ENCODE data around the gene PPP1R12A. TPM values are rescaled to one million over a fixed set of nuclear protein-coding genes. Genes with fewer than 3 reads are reported as not detected.

Gene PPP1R12A
- total RNA-seq, 2 experiments from 2014 or later: 65.6 to 76.4 TPM

- H3K4me3 ChIP-seq (ENCODE audit: low read length): no peak overlapping the region
- H3K9me3 Mint-ChIP-seq: no peaks in the 10 kb centered on the region
- intact Hi-C loops (cut with DNase I, micrococcal nuclease): no loop called here
- no peak for DNase-seq
- no peak overlapping the region for H3K27ac Mint-ChIP-seq
- no peaks in the 10 kb centered on the region for H3K9me3 ChIP-seq (ENCODE audit: control insufficient read depth in 1 of 2, insufficient read depth in 1 of 2, low read length in 2 of 2)
- no peaks in the 10 kb centered on the region for H3K27me3 ChIP-seq (ENCODE audit: control insufficient read depth in 1 of 2, insufficient read depth in 2 of 2, low read length in 2 of 2)
- H3K4me1 Mint-ChIP-seq (ENCODE audit: low read depth): no peaks in the 10 kb centered on the region
- H3K36me3 Mint-ChIP-seq (ENCODE audit: low read depth): no peaks in the 10 kb centered on the region
- H3K36me3 ChIP-seq (ENCODE audit: insufficient read depth, low read length): no peaks in the 10 kb centered on the region
- H3K27ac ChIP-seq (ENCODE audit: low read depth in 1 of 2, low read length in 2 of 2): no peak overlapping the region
- POLR2A ChIA-PET: no interaction called here
- H3K4me1 ChIP-seq (ENCODE audit: insufficient read depth, low read length): no peaks in the 10 kb centered on the region
- TF ChIP-seq CTCF (IDR thresholded peaks at IDR 0.05): no peak
- peaks cover 29% of the 10 kb centered on the region for H3K27me3 Mint-ChIP-seq
- H3K4me3 Mint-ChIP-seq: no peak overlapping the region
- ATAC-seq (ENCODE audit: poor library complexity): no peak
- CTCF ChIA-PET: no interaction called here
Observed at GRCh38 chr12:79961411-79961810, 26.5 kb upstream of the PPP1R12A start.

- Mint-ChIP-seq H3K36me3 (ENCODE audit: low read depth) (no peaks in the 10 kb centered on the region), H3K27ac (no peak overlapping the region), H3K27me3 (peaks cover 33% of the 10 kb centered on the region), H3K9me3 (peaks cover 6% of the 10 kb centered on the region), H3K4me1 (ENCODE audit: low read depth) (no peaks in the 10 kb centered on the region), H3K4me3 (no peak overlapping the region)
- no peak overlapping the region for H3K4me3 ChIP-seq (ENCODE audit: low read length)
- POLR2A ChIA-PET: no interaction called here
- peaks cover 0 to 7% of the 10 kb centered on the region in 2 experiments for H3K27me3 ChIP-seq (ENCODE audit: control insufficient read depth in 1 of 2, insufficient read depth in 2 of 2, low read length in 2 of 2)
- ATAC-seq (ENCODE audit: poor library complexity) (no peak), DNase-seq (no peak)
- no peaks in the 10 kb centered on the region for H3K4me1 ChIP-seq (ENCODE audit: insufficient read depth, low read length)
- no peak overlapping the region for H3K27ac ChIP-seq (ENCODE audit: low read depth in 1 of 2, low read length in 2 of 2)
- no peaks in the 10 kb centered on the region for H3K36me3 ChIP-seq (ENCODE audit: insufficient read depth, low read length)
- intact Hi-C loops (cut with DNase I, micrococcal nuclease): no loop called here
- peaks cover 7 to 14% of the 10 kb centered on the region in 2 experiments for H3K9me3 ChIP-seq (ENCODE audit: control insufficient read depth in 1 of 2, insufficient read depth in 1 of 2, low read length in 2 of 2)
- no peak for TF ChIP-seq CTCF (IDR thresholded peaks at IDR 0.05)
- CTCF ChIA-PET: no interaction called here
Observed at GRCh38 chr12:79959484-79959883, 24.6 kb upstream of the PPP1R12A start.

- Mint-ChIP-seq H3K27me3 (peaks cover 20% of the 10 kb centered on the region), H3K4me3 (no peak overlapping the region), H3K27ac (no peak overlapping the region), H3K36me3 (ENCODE audit: low read depth) (no peaks in the 10 kb centered on the region), H3K9me3 (peaks cover 8% of the 10 kb centered on the region), H3K4me1 (ENCODE audit: low read depth) (no peaks in the 10 kb centered on the region)
- Histone ChIP-seq H3K27me3 (ENCODE audit: control insufficient read depth in 1 of 2, insufficient read depth in 2 of 2, low read length in 2 of 2) (peaks cover 0 to 7% of the 10 kb centered on the region in 2 experiments), H3K9me3 (ENCODE audit: control insufficient read depth in 1 of 2, insufficient read depth in 1 of 2, low read length in 2 of 2) (peaks cover 7 to 14% of the 10 kb centered on the region in 2 experiments), H3K27ac (ENCODE audit: low read depth in 1 of 2, low read length in 2 of 2) (no peak overlapping the region), H3K36me3 (ENCODE audit: insufficient read depth, low read length) (no peaks in the 10 kb centered on the region), H3K4me3 (ENCODE audit: low read length) (no peak overlapping the region), H3K4me1 (ENCODE audit: insufficient read depth, low read length) (no peaks in the 10 kb centered on the region)
- no peak for DNase-seq
- intact Hi-C loops (cut with DNase I, micrococcal nuclease): no loop called here
- no peak for TF ChIP-seq CTCF (IDR thresholded peaks at IDR 0.05)
- ChIA-PET CTCF (no interaction called here), POLR2A (no interaction called here)
- no peak for ATAC-seq (ENCODE audit: poor library complexity)
Observed at GRCh38 chr12:79956896-79957295, 22.0 kb upstream of the PPP1R12A start.

Measured in CD4-positive, alpha-beta T cell (primary cell).